ENCODE measurements around the gene HOMER3.

GRCh38 chr19:18969931-18970659 lies 29.1 kb upstream of the HOMER3 start:
- TF ChIP-seq CTCF (IDR thresholded peaks at IDR 0.05) (no peak), POLR2A (IDR thresholded peaks at IDR 0.05) (no peak), POLR2AphosphoS5 (IDR thresholded peaks at IDR 0.05) (no peak)

Measured in breast epithelium (tissue), 3 donors.